HL-60 (cell line): ENCODE data around the gene IL22RA1.

Experiments used
- CTCF ChIP-seq: IDR thresholded peaks from one replicate; pipeline ENCODE4 v1.5.1; 2011; ENCODE audit warnings: low read length, control low read depth, inconsistent platforms; ENCODE audit not compliant: insufficient read depth
- GABPA ChIP-seq: IDR thresholded peaks from 2 replicates; pipeline ENCODE4 v1.6.1; 2012; ENCODE audit warnings: low read depth
- POLR2AphosphoS5 ChIP-seq: IDR thresholded peaks from 2 replicates; pipeline ENCODE4 v1.6.1; 2012; ENCODE audit warnings: low read depth
- REST ChIP-seq: IDR thresholded peaks from 2 replicates; pipeline ENCODE4 v1.6.1; 2012; ENCODE audit warnings: low read depth; ENCODE audit not compliant: insufficient replicate concordance
- SPI1 ChIP-seq: IDR thresholded peaks from 2 replicates; pipeline ENCODE4 v1.6.1; 2012; ENCODE audit warnings: low read depth, mild to moderate bottlenecking, borderline replicate concordance

GRCh38 chr1:24096739-24097103 is 46.2 kb downstream of the IL22RA1 start:
- TF ChIP-seq CTCF (no peak), POLR2AphosphoS5 (no peak), REST (no peak), GABPA (no peak), SPI1 (no peak)
